K562 (cell line): Measurements from ENCODE around the gene AGA. TPM values are rescaled to one million over a fixed set of nuclear protein-coding genes. Genes with fewer than 3 reads are reported as not detected.

Experiments used
- ATAC-seq: fragments of 200-7000 bp; cut with Tn5 transposase; 3 replicates; pipeline ENCODE4 v1.9.1; 2020; ENCODE audit warnings: moderate library complexity
- BruUV-seq: library from RNA; stranded (reverse); fragments of 400-500 nt; replicated peaks from 2 replicates; lab custom pipeline; 2021; lab: Mats Ljungman, UMichigan
- CTCF ChIA-PET: fragments of 300-600 bp; formaldehyde crosslinking; extraction: SDS; loops from one replicate; lab custom pipeline; 2021; ENCODE audit warnings: low intra/inter-chr PET ratio; lab: Yijun Ruan, JAX
- POLR2A ChIA-PET: fragments of 300-600, 350-650 bp; sonication (Branson Sonifier 250); formaldehyde crosslinking; extraction: SDS; loops from one replicate; lab custom pipeline; 2021; ENCODE audit warnings: antibody characterized with exemption, inconsistent platforms; lab: Yijun Ruan, JAX
- DNase-seq, 4 experiments: peaks; one replicate each; pipeline versions ENCODE4 v3.0.0 to v3.0.0-alpha.2; 2011 to 2018; ENCODE audit warnings: low spot score in 3 of 4, mixed read lengths in 3 of 4; ENCODE audit errors: extremely low read depth in 1 of 4
- FAIRE-seq: peaks from 2 replicates; lab custom pipeline; 2011; peaks lifted over from hg19 to GRCh38; lab: Jason Lieb, UNC
- H2AFZ ChIP-seq: 2 replicates; pipeline ENCODE4 v1.6.0; 2011; ENCODE audit warnings: low read depth, low read length, control low read depth, inconsistent platforms
- H3K27ac ChIP-seq: fragments of 200-600 bp; 3 replicates; pipeline ENCODE4 v1.8.0; 2011; ENCODE audit warnings: low read depth, mild to moderate bottlenecking, control low read depth, inconsistent platforms, low read length, moderate library complexity, mixed read lengths; ENCODE audit errors: extremely low read depth
- H3K27me3 ChIP-seq, 2 experiments: fragments of 300-600 bp in 1 of 2; 2 replicates in 1 of 2; 3 replicates in 1 of 2; pipeline versions ENCODE4 v1.6.0 to v1.8.0; 2011; ENCODE audit warnings: inconsistent platforms in 2 of 2, low read length in 2 of 2, mild to moderate bottlenecking in 1 of 2, mixed read lengths in 1 of 2, moderate library complexity in 1 of 2; ENCODE audit not compliant: control insufficient read depth in 2 of 2, insufficient read depth in 2 of 2
- H3K36me3 ChIP-seq: fragments of 300-600 bp; 3 replicates; pipeline ENCODE4 v1.8.0; 2011; ENCODE audit warnings: mild to moderate bottlenecking, low read length, inconsistent platforms; ENCODE audit not compliant: control insufficient read depth, insufficient read depth
- H3K4me1 ChIP-seq, 2 experiments: fragments of 200-600 bp in 1 of 2; replicated peaks in 1 of 2; 2 replicates in 1 of 2; 3 replicates in 1 of 2; pipeline versions ENCODE4 v1.5.1 to v1.8.0; 2011; ENCODE audit warnings: inconsistent platforms in 2 of 2, low read length in 2 of 2, mild to moderate bottlenecking in 1 of 2, mixed read lengths in 1 of 2, moderate library complexity in 1 of 2; ENCODE audit not compliant: control insufficient read depth in 2 of 2, insufficient read depth in 2 of 2
- H3K4me2 ChIP-seq: 2 replicates; pipeline ENCODE4 v1.6.1; 2011; ENCODE audit warnings: low read length, control low read depth, inconsistent platforms, mixed read lengths; ENCODE audit not compliant: insufficient read depth
- H3K4me3 ChIP-seq: fragments of 200-600 bp; sonication (generic), shearing (Covaris generic); 2 replicates; pipeline ENCODE4 v1.5.1; 2016; ENCODE audit warnings: control low read depth, inconsistent platforms
- H3K79me2 ChIP-seq: fragments of 200-600 bp; 3 replicates; pipeline ENCODE4 v1.8.0; 2011; ENCODE audit warnings: low read length, inconsistent platforms; ENCODE audit not compliant: control insufficient read depth, insufficient read depth
- H3K9ac ChIP-seq, 2 experiments: 2 replicates each; pipeline versions ENCODE4 v1.6.0 to v1.6.1; 2011; ENCODE audit warnings: low read depth in 2 of 2, low read length in 2 of 2, control low read depth in 1 of 2, inconsistent platforms in 1 of 2, mild to moderate bottlenecking in 1 of 2, mixed read lengths in 1 of 2; ENCODE audit not compliant: insufficient read depth in 1 of 2
- H3K9me1 ChIP-seq: one replicate; pipeline ENCODE4 v1.6.0; 2011; ENCODE audit warnings: inconsistent platforms, mild to moderate bottlenecking, low read length, moderate library complexity; ENCODE audit not compliant: control insufficient read depth, insufficient read depth
- H3K9me3 ChIP-seq: replicated peaks from 2 replicates; pipeline ENCODE4 v1.5.1; 2011; ENCODE audit warnings: low read depth, low read length, inconsistent platforms; ENCODE audit not compliant: control insufficient read depth, insufficient read depth
- H4K20me1 ChIP-seq: replicated peaks from 2 replicates; pipeline ENCODE4 v1.6.1; 2011; ENCODE audit warnings: low read length, inconsistent platforms, mixed read lengths; ENCODE audit not compliant: control insufficient read depth, insufficient read depth
- CBX8 ChIP-seq: fragments of 200-600 bp; sonication (generic); IDR thresholded peaks from 2 replicates; pipeline ENCODE4 v1.6.1; 2012; ENCODE audit warnings: borderline replicate concordance, mixed run types, low read depth, mild to moderate bottlenecking, moderate library complexity, mixed read lengths, low read length, control low read depth, inconsistent platforms; ENCODE audit not compliant: poor library complexity, severe bottlenecking; ENCODE audit errors: extremely low read depth
- E2F8 ChIP-seq: fragments of 450-650 bp; IDR thresholded peaks from 2 replicates; pipeline ENCODE4 v1.7.1; 2018; ENCODE audit warnings: mild to moderate bottlenecking, low read depth; ENCODE audit not compliant: partially characterized antibody
- HNRNPH1 ChIP-seq: fragments of 200-400 bp; formaldehyde crosslinking; optimal IDR thresholded peaks from 2 replicates; pipeline ENCODE3; 2017; ENCODE audit warnings: low read depth, mild to moderate bottlenecking, low read length, moderate library complexity
- NR2F6 ChIP-seq: fragments of 450-650 bp; formaldehyde crosslinking; IDR thresholded peaks from 2 replicates; pipeline ENCODE4 v1.4.0; 2020; ENCODE audit warnings: mild to moderate bottlenecking
- TAL1 ChIP-seq: fragments of 450-650 bp; IDR thresholded peaks from 2 replicates; pipeline ENCODE4 v1.6.1; 2016; ENCODE audit warnings: mild to moderate bottlenecking
- ZNF586 ChIP-seq: fragments of 450-650 bp; formaldehyde crosslinking; conservative IDR thresholded peaks from 2 replicates; pipeline ENCODE4 v1.4.0; 2020; ENCODE audit warnings: mild to moderate bottlenecking, moderate library complexity
- whole genome bisulfite sequencing: fragments of 100-300 bp; shearing (Covaris generic); methylation state at CpG from one replicate; pipeline ENCODE4 v1.1.6; 2016; ENCODE audit warnings: low coverage, mixed read lengths; ENCODE audit not compliant: insufficient coverage; ENCODE audit errors: missing lambda C conversion rate; 5-methylcytosine and 5-hydroxymethylcytosine counted together
- in situ Hi-C: fragments of 300-500 bp; cut with MboI; formaldehyde crosslinking; loops from 4 replicates; pipeline ENCODE4 v1.15.0; 2018; ENCODE audit warnings: inconsistent platforms, mixed read lengths
- intact Hi-C: fragments of 100-400 bp; cut with micrococcal nuclease; formaldehyde crosslinking; loops from 2 replicates; pipeline ENCODE4 v1.14.2; 2022
- polyA plus RNA-seq, 8 experiments: library from polyadenylated mRNA; depleted of rRNA in 4 of 8; stranded (reverse) in 5 of 8; unstranded in 3 of 8; fragments of >200 nt; fragmentation: Nextera tagmentation in 2 of 8; fragmentation: Illumina TruSeq in 1 of 8; extraction: Ambion mirVana in 2 of 8; extraction: Trizol in 1 of 8; gene quantifications; 2 replicates each; pipeline versions ENCODE4 v1.2.1 to v1.2.3, GENCODE V29; 2011 to 2014; ENCODE audit warnings: inconsistent platforms in 1 of 8, missing spikeins in 1 of 8
- total RNA-seq, 7 experiments: library from RNA; depleted of rRNA in 6 of 7; stranded (reverse); fragments of >200 nt in 6 of 7; fragmentation: Illumina TruSeq in 2 of 7; extraction: Trizol in 2 of 7; gene quantifications; 2 replicates each; pipeline versions ENCODE4 v1.2.1 to v1.2.3, GENCODE V29; 2011 to 2021; ENCODE audit warnings: low replicate concordance in 1 of 7

AGA gene
- total and polyA plus RNA-seq, 9 of the 15 experiments (the other 6 are each of a cell fraction or from before 2014, with no cell fraction given): 8.5 to 25.0 (median 12.6) TPM

GRCh38 chr4:177384856-177385397 lies 57.3 kb downstream of the AGA start:
- in situ Hi-C loops: no loop called here
- no peak for ATAC-seq
- POLR2A ChIA-PET: no interaction called here

More at GRCh38 chr4:177384856-177385397, 57.3 kb downstream of the AGA start:
- intact Hi-C loops: loop anchor here (5.0 kb wide), 1 partner anchor 162 kb away; no protein-coding TSS in a partner anchor
- Histone ChIP-seq H3K4me3 (no peak overlapping the region), H3K9ac (no peak overlapping the region), H3K27ac (no peak overlapping the region), H4K20me1 (no peaks in the 10 kb centered on the region), H3K4me2 (no peak overlapping the region), H3K36me3 (no peaks in the 10 kb centered on the region), H2AFZ (no peak overlapping the region), H3K9me3 (no peaks in the 10 kb centered on the region), H3K9me1 (no peaks in the 10 kb centered on the region), H3K27me3 (no peaks in the 10 kb centered on the region), H3K79me2 (no peaks in the 10 kb centered on the region), H3K4me1 (peaks cover 0 to 9% of the 10 kb centered on the region in 2 experiments; a peak in 3 of 5 replicates)
- WGBS: 1% methylated on average over 4 of the region's 4 CpGs
- no peak for DNase-seq
- BruUV-seq: no TSS peak
- CTCF ChIA-PET: interaction anchor here (0.6 kb wide), 1 partner anchor 31 kb away, joined by 4 read pairs; no protein-coding TSS in a partner anchor
- TF ChIP-seq ZNF586: no peak
- no peak for TF ChIP-seq TAL1
- no peak for TF ChIP-seq NR2F6
- TF ChIP-seq HNRNPH1: no peak
- no peak for TF ChIP-seq CBX8
- no peak for TF ChIP-seq E2F8
- no peak for FAIRE-seq
